Stimulated activated naive CD8-positive, alpha-beta T cell treated with anti-CD3 and anti-CD28 coated beads, Interleukin-15, amount 100 ng/mL, for 72 hours (primary cell): Measurements from ENCODE around the gene MACROD2.
A peak's percentile ranks its signal among the peaks of the same experiment; 100 is the strongest.

Source experiments
- ATAC-seq: fragments of 150-1000 bp; cut with Tn5 transposase; 2 replicates; pipeline ENCODE4 v1.10.0; 2021; ENCODE audit warnings: mild to moderate bottlenecking, moderate library complexity
- DNase-seq, 2 donors: peaks; one replicate each; pipeline ENCODE4 v3.0.0; 2021 to 2022
- H3K27ac Mint-ChIP-seq, 2 donors: one replicate each; pipeline ENCODE4 v1.8.0; 2022; ENCODE audit warnings: mild to moderate bottlenecking in 2 of 2, mixed read lengths in 2 of 2, moderate library complexity in 2 of 2
- H3K27me3 Mint-ChIP-seq: one replicate; pipeline ENCODE4 v1.8.0; 2022; ENCODE audit warnings: mixed read lengths
- H3K4me1 Mint-ChIP-seq: one replicate; pipeline ENCODE4 v1.8.0; 2022; ENCODE audit warnings: mild to moderate bottlenecking, mixed read lengths
- H3K4me3 Mint-ChIP-seq, 2 donors: one replicate each; pipeline ENCODE4 v1.8.0; 2022; ENCODE audit warnings: mild to moderate bottlenecking in 2 of 2, mixed read lengths in 2 of 2, moderate library complexity in 1 of 2
- H3K9me3 Mint-ChIP-seq, 2 donors: one replicate each; pipeline ENCODE4 v1.8.0; 2022; ENCODE audit warnings: mixed read lengths in 2 of 2

MACROD2 gene

GRCh38 chr20:14304472-14304871 lies 309.2 kb downstream of the MACROD2 start:
- Mint-ChIP-seq H3K27ac (no peak overlapping the region), H3K4me1 (no peaks in the 10 kb centered on the region), H3K9me3 (peaks cover 5 to 21% of the 10 kb centered on the region in 2 donors), H3K4me3 (no peak overlapping the region), H3K27me3 (no peaks in the 10 kb centered on the region)
- no peak for DNase-seq
- ATAC-seq, result no peak

- no peak for DNase-seq
- H3K9me3 Mint-ChIP-seq, result peaks cover 5 to 21% of the 10 kb centered on the region in 2 donors
Observed at GRCh38 chr20:14307956-14308355, 312.6 kb downstream of the MACROD2 start.

DNA sequence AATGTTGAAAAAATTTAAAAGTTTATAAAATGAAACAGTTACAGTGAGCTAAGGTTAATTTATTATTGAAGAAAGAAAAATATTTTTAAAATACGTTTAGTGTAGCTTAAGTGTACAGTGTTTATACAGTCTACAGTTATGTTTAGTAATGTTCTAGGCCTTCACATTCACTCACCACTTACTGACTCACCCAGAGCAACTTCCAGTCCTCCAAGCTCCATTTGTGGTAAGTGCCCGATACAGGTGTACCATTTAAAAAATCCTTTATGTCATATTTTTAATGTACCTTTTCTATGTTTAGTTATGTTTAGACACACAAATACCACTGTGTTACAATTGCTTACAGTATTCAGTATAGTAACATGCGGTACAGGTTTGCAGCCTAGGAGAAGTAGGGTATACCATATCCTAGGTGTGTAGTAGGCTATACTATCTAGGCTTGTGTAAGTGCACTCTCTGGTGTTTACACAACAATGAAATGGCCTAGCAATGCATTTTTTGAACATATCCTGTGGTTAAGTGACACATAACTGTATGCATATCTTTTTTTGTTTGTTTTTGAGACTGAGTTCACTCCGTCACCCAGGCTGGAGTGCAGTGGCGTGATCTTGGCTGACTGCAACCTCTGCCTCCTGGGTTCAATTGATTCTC lies 315.8 kb downstream of the MACROD2 start:
- no peaks in the 10 kb centered on the region for H3K27me3 Mint-ChIP-seq
- ATAC-seq, result no peak
- H3K4me1 Mint-ChIP-seq, result no peaks in the 10 kb centered on the region
- H3K9me3 Mint-ChIP-seq, result peaks cover 0 to 5% of the 10 kb centered on the region in 2 donors
- no peak overlapping the region for H3K4me3 Mint-ChIP-seq
- DNase-seq, result no peak
- no peak overlapping the region for H3K27ac Mint-ChIP-seq

More at GRCh38 chr20:14307956-14308355, 312.6 kb downstream of the MACROD2 start:
- H3K27ac Mint-ChIP-seq, result no peak overlapping the region
- no peaks in the 10 kb centered on the region for H3K27me3 Mint-ChIP-seq
- no peak overlapping the region for H3K4me3 Mint-ChIP-seq
- H3K4me1 Mint-ChIP-seq, result no peaks in the 10 kb centered on the region
- ATAC-seq, result no peak

GRCh38 chr20:14312001-14312400 lies 316.7 kb downstream of the MACROD2 start:
- Mint-ChIP-seq H3K9me3 (peaks cover 6 to 8% of the 10 kb centered on the region in 2 donors), H3K4me1 (no peaks in the 10 kb centered on the region), H3K4me3 (no peak overlapping the region), H3K27ac (no peak overlapping the region), H3K27me3 (no peaks in the 10 kb centered on the region)
- no peak for DNase-seq
- ATAC-seq, result no peak

DNA sequence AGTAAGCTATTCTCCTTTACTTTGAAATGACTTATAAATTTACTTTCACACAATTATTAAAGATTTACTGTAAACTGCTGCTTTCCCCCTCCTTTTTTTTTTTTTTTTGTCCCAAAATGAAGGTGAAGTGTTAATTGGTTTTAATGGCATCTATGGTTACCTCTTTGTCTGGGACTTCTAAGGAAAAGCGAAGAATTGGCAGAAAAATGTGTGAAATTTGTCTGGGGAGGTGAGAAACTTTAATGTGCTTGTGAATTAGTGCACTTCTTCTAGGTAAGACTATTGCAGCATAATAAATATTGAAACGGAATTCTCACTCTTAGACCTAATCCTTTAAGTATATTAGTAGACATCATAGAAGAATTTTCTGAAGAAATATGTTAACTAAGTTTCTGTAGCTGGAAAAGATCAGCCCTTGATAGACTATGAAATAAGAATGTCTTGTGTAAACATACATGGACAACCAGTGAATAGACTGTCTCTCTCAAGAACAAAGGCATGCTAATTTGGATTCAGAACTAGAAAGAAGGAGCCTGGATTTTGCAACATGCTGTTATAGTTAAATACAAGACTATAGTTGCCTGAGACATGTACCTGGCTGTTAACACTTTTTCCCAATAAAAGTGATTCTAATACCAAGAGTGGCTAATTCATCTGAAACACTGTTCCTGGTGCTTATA lies 318.2 kb downstream of the MACROD2 start:
- Mint-ChIP-seq H3K4me3 (no peak overlapping the region), H3K27me3 (no peaks in the 10 kb centered on the region), H3K4me1 (no peaks in the 10 kb centered on the region), H3K9me3 (peaks cover 7 to 10% of the 10 kb centered on the region in 2 donors), H3K27ac (no peak overlapping the region)
- DNase-seq, result no peak
- ATAC-seq, result no peak

- ATAC-seq (no peak), DNase-seq (no peak)
- Mint-ChIP-seq H3K4me3 (no peak overlapping the region), H3K4me1 (no peaks in the 10 kb centered on the region), H3K9me3 (peaks cover 19 to 26% of the 10 kb centered on the region in 2 donors), H3K27ac (no peak overlapping the region), H3K27me3 (no peaks in the 10 kb centered on the region)
Observed at GRCh38 chr20:14319704-14320103, 324.4 kb downstream of the MACROD2 start.

GRCh38 chr20:14331646-14332045 lies 336.3 kb downstream of the MACROD2 start:
- Mint-ChIP-seq H3K4me3 (no peak overlapping the region), H3K27ac (no peak overlapping the region), H3K4me1 (no peaks in the 10 kb centered on the region), H3K9me3 (no peaks in the 10 kb centered on the region), H3K27me3 (no peaks in the 10 kb centered on the region)
- DNase-seq (no peak), ATAC-seq (no peak)

DNA sequence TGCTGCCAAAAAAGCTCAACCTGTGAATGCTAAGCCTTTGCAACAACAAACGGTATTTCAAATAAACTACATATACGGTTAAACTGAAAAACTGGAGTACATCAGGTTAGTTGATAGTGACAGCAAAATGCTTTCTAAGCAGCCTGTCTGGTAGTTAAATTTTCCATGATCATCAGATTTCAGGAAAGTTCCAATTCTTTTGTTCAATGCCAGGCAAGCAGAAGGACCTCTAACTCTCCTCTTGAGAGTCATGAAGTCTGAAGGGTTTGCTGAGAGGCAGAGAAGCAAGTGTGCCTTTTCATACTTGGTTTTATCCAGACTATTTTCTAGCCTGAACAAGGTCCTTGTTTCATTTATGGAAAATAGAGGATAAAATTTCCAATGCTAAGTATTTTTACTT lies 337.6 kb downstream of the MACROD2 start:
- Mint-ChIP-seq H3K4me1 (no peaks in the 10 kb centered on the region), H3K27ac (no peak overlapping the region), H3K4me3 (no peak overlapping the region), H3K9me3 (no peaks in the 10 kb centered on the region), H3K27me3 (no peaks in the 10 kb centered on the region)
- ATAC-seq (no peak), DNase-seq (no peak)

- H3K4me3 Mint-ChIP-seq, result no peak overlapping the region
- ATAC-seq (no peak), DNase-seq (no peak)
- no peaks in the 10 kb centered on the region for H3K9me3 Mint-ChIP-seq
- H3K27ac Mint-ChIP-seq, result no peak overlapping the region
- H3K4me1 Mint-ChIP-seq, result no peaks in the 10 kb centered on the region
- no peaks in the 10 kb centered on the region for H3K27me3 Mint-ChIP-seq
Observed at GRCh38 chr20:14333721-14334120, 338.4 kb downstream of the MACROD2 start.

DNA sequence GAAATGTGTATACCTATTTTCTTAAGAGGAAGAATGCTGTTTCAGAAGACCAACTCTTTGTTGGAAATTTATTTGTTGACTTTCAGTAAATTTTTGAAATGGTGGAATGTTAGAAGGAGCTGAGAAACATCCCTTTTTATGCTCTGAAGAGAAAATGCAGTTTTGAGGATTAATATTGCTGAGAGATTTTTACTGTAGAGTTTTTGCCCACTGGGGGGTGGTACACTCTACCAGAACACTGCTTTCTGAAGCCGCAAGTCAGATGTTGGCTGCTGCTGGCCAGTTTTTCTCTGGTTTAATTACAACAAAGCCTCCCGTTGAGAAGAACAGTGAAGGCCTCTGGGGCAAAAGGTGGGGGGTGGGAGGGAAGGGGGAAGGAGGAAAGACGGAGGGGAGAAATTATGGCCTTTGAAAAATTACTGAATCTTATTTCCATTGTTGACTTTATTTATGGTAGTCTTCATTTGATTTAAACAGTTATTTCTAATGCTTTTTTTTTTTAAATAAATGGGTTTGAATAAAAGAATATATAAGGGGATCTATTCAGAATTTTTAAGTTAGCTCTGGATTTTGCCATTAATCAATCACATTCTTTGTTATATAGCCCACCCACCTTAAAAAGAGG lies 339.1 kb downstream of the MACROD2 start:
- Mint-ChIP-seq H3K27me3 (no peaks in the 10 kb centered on the region), H3K9me3 (no peaks in the 10 kb centered on the region), H3K4me3 (no peak overlapping the region), H3K27ac (no peak overlapping the region), H3K4me1 (no peaks in the 10 kb centered on the region)
- DNase-seq (no peak), ATAC-seq (no peak)

GRCh38 chr20:14335052-14335451 lies 339.7 kb downstream of the MACROD2 start:
- H3K4me3 Mint-ChIP-seq, result no peak overlapping the region
- no peaks in the 10 kb centered on the region for H3K4me1 Mint-ChIP-seq
- H3K27ac Mint-ChIP-seq, result no peak overlapping the region
- H3K27me3 Mint-ChIP-seq, result no peaks in the 10 kb centered on the region
- no peak for ATAC-seq
- no peaks in the 10 kb centered on the region for H3K9me3 Mint-ChIP-seq
- no peak for DNase-seq

DNA sequence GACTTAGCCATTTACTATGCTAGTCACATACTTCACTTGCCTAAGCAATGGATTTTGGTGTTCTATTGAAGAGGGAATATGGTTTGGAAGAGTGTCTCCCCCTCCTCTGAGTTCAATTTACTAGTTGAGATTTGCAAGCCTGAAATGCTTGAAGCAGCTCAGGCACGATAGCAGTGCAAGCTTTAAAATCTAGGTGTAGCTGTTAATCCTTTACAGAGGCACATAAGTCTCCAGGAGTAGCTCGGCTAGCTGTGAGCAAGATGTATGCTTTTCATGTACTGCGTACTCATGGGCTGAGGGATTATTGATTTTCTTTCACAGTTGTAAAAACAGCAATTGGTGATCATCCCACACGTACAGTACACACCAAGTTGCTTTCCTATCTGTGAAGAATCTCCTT lies 341.4 kb downstream of the MACROD2 start:
- no peak overlapping the region for H3K27ac Mint-ChIP-seq
- no peaks in the 10 kb centered on the region for H3K27me3 Mint-ChIP-seq
- H3K4me1 Mint-ChIP-seq, result no peaks in the 10 kb centered on the region
- H3K4me3 Mint-ChIP-seq, result no peak overlapping the region
- no peaks in the 10 kb centered on the region for H3K9me3 Mint-ChIP-seq
- ATAC-seq (no peak), DNase-seq (no peak)

- DNase-seq, result peak; percentile 1 to 11
- Mint-ChIP-seq H3K9me3 (no peaks in the 10 kb centered on the region), H3K4me1 (no peaks in the 10 kb centered on the region), H3K4me3 (no peak within 1 kb of the TSS), H3K27ac (no peak within 1 kb of the TSS), H3K27me3 (no peaks in the 10 kb centered on the region)
- ATAC-seq, result no peak
Observed at GRCh38 chr20:14337400-14338171, 342.3 kb downstream of the MACROD2 start, which contains the start of gene FLRT3. Gene FLRT3 (minus strand): TSS chr20:14337612. CDS start chr20:14327506, 10,106 bp downstream.

DNA sequence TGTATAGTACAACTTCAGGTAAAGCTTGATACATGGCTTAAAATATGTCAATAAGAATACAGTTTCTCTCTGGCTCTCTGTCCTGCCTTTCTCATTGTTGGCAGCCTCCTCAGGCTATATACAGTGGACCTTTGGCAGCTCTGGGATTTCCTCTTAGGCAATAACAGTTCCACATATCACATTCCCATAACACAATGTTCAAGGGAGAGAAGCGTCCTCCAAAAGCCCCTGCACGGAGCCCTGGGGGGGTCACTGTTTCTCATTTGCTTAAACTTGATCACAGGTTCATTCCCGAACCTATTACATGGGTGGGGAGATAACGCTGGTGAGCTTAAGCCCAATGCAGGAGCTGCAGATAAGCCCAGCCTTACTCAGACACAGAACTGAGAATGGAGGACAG lies 346.5 kb downstream of the MACROD2 start:
- no peaks in the 10 kb centered on the region for H3K27me3 Mint-ChIP-seq
- ATAC-seq (no peak), DNase-seq (no peak)
- no peaks in the 10 kb centered on the region for H3K4me1 Mint-ChIP-seq
- peaks cover 0 to 2% of the 10 kb centered on the region in 2 donors for H3K9me3 Mint-ChIP-seq
- no peak overlapping the region for H3K27ac Mint-ChIP-seq
- H3K4me3 Mint-ChIP-seq, result no peak overlapping the region

GRCh38 chr20:14342918-14343317 lies 347.6 kb downstream of the MACROD2 start:
- ATAC-seq, result no peak
- Mint-ChIP-seq H3K4me1 (no peaks in the 10 kb centered on the region), H3K4me3 (no peak overlapping the region), H3K27ac (no peak overlapping the region), H3K27me3 (no peaks in the 10 kb centered on the region), H3K9me3 (peaks cover 0 to 7% of the 10 kb centered on the region in 2 donors)
- DNase-seq, result no peak
